MCF 10A (cell line): ENCODE data around the gene OR2V2. TPM values are rescaled to one million over a fixed set of nuclear protein-coding genes. Genes with fewer than 3 reads are reported as not detected.
"Not testable (repeated sequence)": the region's sequence is repeated elsewhere in the genome, so short reads cannot be mapped to it uniquely, and the experiment has no call there.

ENCODE experiments used
- BruUV-seq: library from RNA; stranded (reverse); fragments of 400-500 nt; replicated peaks from 2 replicates; lab custom pipeline; 2021; lab: Mats Ljungman, UMichigan
- CTCF ChIA-PET: fragments of 300-600 bp; sonication (Branson Sonifier 250); formaldehyde crosslinking; extraction: SDS; loops from one replicate; lab custom pipeline; 2021; ENCODE audit warnings: antibody characterized with exemption, inconsistent platforms; lab: Yijun Ruan, JAX
- POLR2A ChIA-PET: fragments of 300-600, 350-650 bp; sonication (Branson Sonifier 250); formaldehyde crosslinking; extraction: SDS; loops from one replicate; lab custom pipeline; 2020; ENCODE audit warnings: antibody characterized with exemption, inconsistent platforms; lab: Yijun Ruan, JAX
- DNase-seq: peaks from one replicate; pipeline ENCODE4 v3.0.0-alpha.2; 2018; ENCODE audit not compliant: unreplicated experiment
- H3K27ac Mint-ChIP-seq: one replicate; pipeline ENCODE4 v1.8.0; 2022; ENCODE audit warnings: mild to moderate bottlenecking, low read depth, mixed read lengths; ENCODE audit not compliant: unreplicated experiment
- H3K27me3 Mint-ChIP-seq: one replicate; pipeline ENCODE4 v1.8.0; 2022; ENCODE audit warnings: mixed read lengths; ENCODE audit not compliant: insufficient read depth, unreplicated experiment
- H3K36me3 Mint-ChIP-seq: one replicate; pipeline ENCODE4 v1.8.0; 2022; ENCODE audit warnings: mild to moderate bottlenecking, moderate library complexity, mixed read lengths; ENCODE audit not compliant: insufficient read depth, unreplicated experiment
- H3K4me1 Mint-ChIP-seq: one replicate; pipeline ENCODE4 v1.8.0; 2022; ENCODE audit warnings: mixed read lengths; ENCODE audit not compliant: insufficient read depth, unreplicated experiment
- H3K4me3 Mint-ChIP-seq: one replicate; pipeline ENCODE4 v1.8.0; 2022; ENCODE audit warnings: mild to moderate bottlenecking, moderate library complexity, mixed read lengths; ENCODE audit not compliant: unreplicated experiment
- H3K9me3 Mint-ChIP-seq: one replicate; pipeline ENCODE4 v1.8.0; 2022; ENCODE audit warnings: mixed read lengths; ENCODE audit not compliant: unreplicated experiment
- intact Hi-C: fragments of 100-400 bp; cut with micrococcal nuclease; formaldehyde crosslinking; loops from 2 replicates; pipeline ENCODE4 v1.14.1; 2022
- total RNA-seq: library from RNA; stranded (reverse); gene quantifications from 2 replicates; pipeline ENCODE4 v1.2.3, GENCODE V29; 2022
- TF ChIP-seq, protein P1 (sequence below): fragments of 200-600 bp; IDR thresholded peaks from one replicate; pipeline ENCODE4 v1.8.0; 2022; ENCODE audit warnings: antibody characterized with exemption, mild to moderate bottlenecking; ENCODE audit not compliant: unreplicated experiment

The OR2V2 gene
- total RNA-seq, 1 experiment from 2014 or later: not detected

DNA sequence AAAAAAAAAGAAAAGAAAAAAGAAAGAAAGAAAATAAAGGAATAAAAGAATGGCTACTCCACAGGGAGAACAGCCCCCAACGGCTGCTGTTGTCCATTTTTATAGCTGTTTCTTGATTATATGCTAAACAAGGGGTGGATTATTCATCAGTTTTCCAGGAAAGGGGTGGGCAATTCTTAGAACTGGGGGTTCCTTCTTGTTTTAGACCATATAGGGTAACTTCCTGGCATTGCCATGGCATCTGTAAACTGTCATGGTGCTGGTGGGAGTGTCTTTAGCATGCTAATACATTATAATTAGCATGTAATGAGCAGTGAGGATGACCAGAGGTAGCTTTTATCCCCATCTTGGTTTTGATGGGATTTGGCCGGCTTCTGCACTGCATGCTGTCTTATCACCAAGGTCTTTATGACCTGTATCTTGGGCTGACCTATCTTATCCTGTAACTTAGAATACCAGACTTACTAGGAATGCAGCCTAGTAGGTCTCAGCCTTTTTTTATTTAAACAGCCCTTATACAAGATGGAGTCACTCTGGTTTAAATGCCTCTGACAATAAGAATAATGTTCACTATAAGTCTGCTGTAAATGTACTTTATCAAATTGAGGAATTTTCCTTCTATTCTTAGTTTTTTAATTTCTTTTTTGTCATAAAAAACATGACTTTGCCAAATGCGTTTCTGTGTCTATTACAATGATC, 29.0 kb downstream of the OR2V2 start:
- CTCF ChIA-PET: interaction anchor here (1.5 kb wide), 1 partner anchor 392 kb away, joined by 3 read pairs; no protein-coding TSS in a partner anchor
- no peak overlapping the region for H3K4me3 Mint-ChIP-seq
- peaks cover 12% of the 10 kb centered on the region for H3K4me1 Mint-ChIP-seq
- TF ChIP-seq, protein P1, sequence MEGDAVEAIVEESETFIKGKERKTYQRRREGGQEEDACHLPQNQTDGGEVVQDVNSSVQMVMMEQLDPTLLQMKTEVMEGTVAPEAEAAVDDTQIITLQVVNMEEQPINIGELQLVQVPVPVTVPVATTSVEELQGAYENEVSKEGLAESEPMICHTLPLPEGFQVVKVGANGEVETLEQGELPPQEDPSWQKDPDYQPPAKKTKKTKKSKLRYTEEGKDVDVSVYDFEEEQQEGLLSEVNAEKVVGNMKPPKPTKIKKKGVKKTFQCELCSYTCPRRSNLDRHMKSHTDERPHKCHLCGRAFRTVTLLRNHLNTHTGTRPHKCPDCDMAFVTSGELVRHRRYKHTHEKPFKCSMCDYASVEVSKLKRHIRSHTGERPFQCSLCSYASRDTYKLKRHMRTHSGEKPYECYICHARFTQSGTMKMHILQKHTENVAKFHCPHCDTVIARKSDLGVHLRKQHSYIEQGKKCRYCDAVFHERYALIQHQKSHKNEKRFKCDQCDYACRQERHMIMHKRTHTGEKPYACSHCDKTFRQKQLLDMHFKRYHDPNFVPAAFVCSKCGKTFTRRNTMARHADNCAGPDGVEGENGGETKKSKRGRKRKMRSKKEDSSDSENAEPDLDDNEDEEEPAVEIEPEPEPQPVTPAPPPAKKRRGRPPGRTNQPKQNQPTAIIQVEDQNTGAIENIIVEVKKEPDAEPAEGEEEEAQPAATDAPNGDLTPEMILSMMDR: no peak
- no peaks in the 10 kb centered on the region for H3K27me3 Mint-ChIP-seq
- H3K36me3 Mint-ChIP-seq: peaks cover 11% of the 10 kb centered on the region
- no peak for DNase-seq
- BruUV-seq: no TSS peak
- H3K9me3 Mint-ChIP-seq: no peaks in the 10 kb centered on the region
- no peak overlapping the region for H3K27ac Mint-ChIP-seq
- POLR2A ChIA-PET: interaction anchor here (0.7 kb wide), 1 partner anchor 316 kb away, joined by 3 read pairs; no protein-coding TSS in a partner anchor
- intact Hi-C loops: no loop called here

DNA sequence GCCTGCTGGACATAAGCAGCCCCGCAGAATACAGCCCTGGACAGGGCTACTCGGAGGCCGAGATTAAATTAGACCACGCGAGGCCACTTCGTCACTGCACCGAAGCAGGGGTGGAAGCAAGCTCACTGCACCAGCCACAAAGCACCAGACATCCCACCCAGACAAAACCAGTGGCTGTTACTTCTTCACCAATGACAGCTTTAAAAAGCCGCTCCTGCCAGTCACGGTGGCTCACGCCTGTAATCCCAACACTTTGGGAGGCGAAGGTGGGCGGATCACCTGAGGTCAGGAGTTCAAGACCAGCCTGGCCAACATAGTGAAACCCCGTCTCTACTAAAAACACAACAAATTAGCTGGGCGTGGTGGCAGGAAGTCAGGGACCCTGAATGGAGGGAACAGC, 30.2 kb downstream of the OR2V2 start:
- H3K27me3 Mint-ChIP-seq: not testable (repeated sequence)

DNA sequence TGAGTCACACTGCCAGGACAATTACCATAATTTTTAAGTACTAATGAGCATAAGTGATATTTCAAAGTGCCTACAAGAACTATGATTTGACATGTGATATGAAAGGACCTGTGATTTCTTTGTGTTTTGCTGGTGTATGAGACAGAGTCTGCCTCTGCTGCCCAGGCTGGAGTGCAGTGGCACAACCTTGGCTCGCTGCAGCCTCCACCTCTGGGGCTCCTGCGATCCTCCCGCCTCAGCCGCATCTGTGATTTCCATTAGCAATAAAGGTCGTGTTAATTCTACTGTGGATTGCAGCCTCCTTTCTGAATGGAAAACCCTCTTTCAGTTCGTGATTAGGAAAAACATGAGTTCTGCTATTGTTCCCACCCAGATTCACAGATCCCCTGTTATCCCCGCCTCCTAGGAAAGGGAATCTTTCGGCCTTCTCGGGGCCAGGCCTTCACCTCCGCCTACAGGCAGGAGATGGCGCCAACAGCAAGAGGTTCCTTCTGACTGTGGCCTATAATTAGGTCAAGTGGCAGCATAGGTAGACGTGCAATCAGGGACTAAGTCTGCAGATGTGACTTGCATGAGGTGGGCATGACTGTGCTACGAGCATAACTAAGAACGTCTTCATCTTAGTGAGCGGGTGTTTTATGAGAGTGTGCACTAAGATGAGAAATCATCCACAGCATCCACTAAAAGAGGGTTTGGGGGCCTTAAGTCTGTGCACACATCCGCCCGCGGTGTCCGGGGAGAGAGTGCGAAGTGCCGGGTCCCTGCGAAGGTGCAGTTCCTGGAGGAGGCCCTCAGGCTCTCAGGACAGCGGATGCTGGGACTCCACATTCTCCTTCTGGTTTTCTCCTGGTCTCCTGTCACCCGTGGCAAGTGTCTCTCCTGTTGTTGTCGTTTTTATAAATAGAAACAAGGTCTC, 34.5 kb downstream of the OR2V2 start:
- TF ChIP-seq, protein P1: peak; percentile 95
- H3K36me3 Mint-ChIP-seq: no peaks in the 10 kb centered on the region
- CTCF ChIA-PET: interaction anchor here (0.6 to 1.6 kb wide), 12 partner anchors 9 to 307 kb away, joined by 3 to 11 read pairs (median 3); no protein-coding TSS in a partner anchor
- peak; percentile 89 for DNase-seq
- H3K27me3 Mint-ChIP-seq: no peaks in the 10 kb centered on the region
- no peaks in the 10 kb centered on the region for H3K9me3 Mint-ChIP-seq
- H3K4me3 Mint-ChIP-seq: peak overlapping the region; percentile 3
- POLR2A ChIA-PET: no interaction called here
- intact Hi-C loops: loop anchor here (1.0 to 10.0 kb wide), 5 partner anchors 23 to 398 kb away; partner anchors contain the start of gene ZFP62
- no peak overlapping the region for H3K27ac Mint-ChIP-seq
- peaks cover 12% of the 10 kb centered on the region for H3K4me1 Mint-ChIP-seq
- BruUV-seq: no TSS peak

More for the DNA sequence above, 30.2 kb downstream of the OR2V2 start:
- CTCF ChIA-PET: interaction anchor here (1.5 kb wide), 1 partner anchor 393 kb away, joined by 3 read pairs; no protein-coding TSS in a partner anchor
- H3K4me3 Mint-ChIP-seq, DNase-seq, BruUV-seq, H3K9me3 Mint-ChIP-seq, intact Hi-C loops, POLR2A ChIA-PET, H3K27ac Mint-ChIP-seq: not testable (repeated sequence)
- Mint-ChIP-seq H3K4me1 (peaks cover 18% of the 10 kb centered on the region), H3K36me3 (peaks cover 11% of the 10 kb centered on the region)

DNA sequence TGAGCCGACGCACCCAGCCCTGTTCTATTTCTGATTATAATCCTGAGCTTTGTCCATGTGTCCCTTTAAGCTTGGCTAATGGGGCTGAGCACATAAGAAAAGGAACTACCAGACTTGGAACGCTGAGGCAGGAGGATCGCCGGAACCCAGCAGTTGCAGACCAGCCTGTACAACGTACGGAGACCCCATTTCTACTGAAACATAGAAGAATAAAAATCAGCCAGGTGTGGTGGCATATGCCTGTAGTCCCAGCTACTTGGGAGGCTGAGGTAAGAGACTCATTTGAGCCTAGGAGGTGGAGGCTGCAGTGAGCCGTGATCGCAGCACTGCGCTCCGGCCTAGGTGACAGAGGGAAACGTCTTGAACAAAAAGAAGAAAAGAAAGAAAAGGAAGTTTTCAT, 35.3 kb downstream of the OR2V2 start:
- ChIA-PET CTCF (interaction anchor here (0.6 to 1.6 kb wide), 7 partner anchors 10 to 308 kb away, joined by 3 to 4 read pairs (median 3); no protein-coding TSS in a partner anchor), POLR2A (no interaction called here)
- Mint-ChIP-seq H3K36me3 (peaks cover 5% of the 10 kb centered on the region), H3K27me3 (no peaks in the 10 kb centered on the region), H3K9me3 (no peaks in the 10 kb centered on the region), H3K27ac (no peak overlapping the region), H3K4me3 (peak overlapping the region; percentile 53), H3K4me1 (peaks cover 12% of the 10 kb centered on the region)
- no peak for DNase-seq
- TF ChIP-seq, protein P1: no peak
- no TSS peak for BruUV-seq
- intact Hi-C loops: loop anchor here (1.0 to 10.0 kb wide), 5 partner anchors 23 to 398 kb away; partner anchors contain the start of gene ZFP62
